OCI-LY3 (cell line): ENCODE data around the gene ZNF710.

Experiments used
- EZH2phosphoT487 ChIP-seq: fragments of 200-600 bp; shearing (Covaris generic); IDR thresholded peaks from 2 replicates; pipeline ENCODE4 v1.6.1; 2018; ENCODE audit warnings: antibody characterized with exemption, mixed run types, low read depth
- TF ChIP-seq, protein P1 (sequence below): fragments of 200-600, 300-600 bp; sonication (generic); IDR thresholded peaks from 2 replicates; pipeline ENCODE4 v1.5.1; 2014; ENCODE audit warnings: antibody characterized with exemption, low read length, low read depth

DNA sequence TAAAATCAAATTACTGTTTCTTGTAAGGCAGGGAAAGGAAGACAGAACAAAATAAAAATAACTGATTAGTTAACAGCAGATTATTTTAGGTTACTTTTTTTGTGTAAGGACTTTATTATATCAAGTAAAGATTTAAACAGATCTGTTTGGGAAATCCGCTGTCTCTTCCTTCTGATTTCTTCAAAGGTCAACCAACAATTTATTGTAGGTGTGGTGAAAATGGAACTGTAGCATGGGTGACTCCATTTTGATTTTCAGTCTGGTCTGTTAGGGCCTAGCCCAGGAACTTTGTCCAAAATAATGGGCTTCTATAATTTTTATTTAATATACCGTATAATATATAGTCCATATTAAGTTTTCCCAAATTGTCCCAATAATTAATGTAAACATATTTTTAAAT is 114.7 kb downstream of the ZNF710 start:
- TF ChIP-seq, protein P1, sequence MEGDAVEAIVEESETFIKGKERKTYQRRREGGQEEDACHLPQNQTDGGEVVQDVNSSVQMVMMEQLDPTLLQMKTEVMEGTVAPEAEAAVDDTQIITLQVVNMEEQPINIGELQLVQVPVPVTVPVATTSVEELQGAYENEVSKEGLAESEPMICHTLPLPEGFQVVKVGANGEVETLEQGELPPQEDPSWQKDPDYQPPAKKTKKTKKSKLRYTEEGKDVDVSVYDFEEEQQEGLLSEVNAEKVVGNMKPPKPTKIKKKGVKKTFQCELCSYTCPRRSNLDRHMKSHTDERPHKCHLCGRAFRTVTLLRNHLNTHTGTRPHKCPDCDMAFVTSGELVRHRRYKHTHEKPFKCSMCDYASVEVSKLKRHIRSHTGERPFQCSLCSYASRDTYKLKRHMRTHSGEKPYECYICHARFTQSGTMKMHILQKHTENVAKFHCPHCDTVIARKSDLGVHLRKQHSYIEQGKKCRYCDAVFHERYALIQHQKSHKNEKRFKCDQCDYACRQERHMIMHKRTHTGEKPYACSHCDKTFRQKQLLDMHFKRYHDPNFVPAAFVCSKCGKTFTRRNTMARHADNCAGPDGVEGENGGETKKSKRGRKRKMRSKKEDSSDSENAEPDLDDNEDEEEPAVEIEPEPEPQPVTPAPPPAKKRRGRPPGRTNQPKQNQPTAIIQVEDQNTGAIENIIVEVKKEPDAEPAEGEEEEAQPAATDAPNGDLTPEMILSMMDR, result no peak
- no peak for TF ChIP-seq EZH2phosphoT487
